K562 (cell line): ENCODE data around the gene NOSTRIN. TPM values are rescaled to one million over a fixed set of nuclear protein-coding genes. Genes with fewer than 3 reads are reported as not detected.

Source experiments
- DPF2 ChIP-seq: fragments of 450-650 bp; IDR thresholded peaks from 2 replicates; pipeline ENCODE4 v1.6.1; 2016
- HNRNPK ChIP-seq: fragments of 200-400 bp; formaldehyde crosslinking; IDR thresholded peaks from one replicate; pipeline ENCODE4 v1.6.1; 2018; ENCODE audit warnings: mild to moderate bottlenecking, low read depth, low read length; ENCODE audit not compliant: poor library complexity, severe bottlenecking
- IRF1 ChIP-seq: sonication (generic); formaldehyde crosslinking; IDR thresholded peaks from 2 replicates; pipeline ENCODE4 v1.8.0; 2022; ENCODE audit warnings: missing genetic modification reagents, mild to moderate bottlenecking, borderline replicate concordance
- LEF1 ChIP-seq: fragments of 450-650 bp; IDR thresholded peaks from 2 replicates; pipeline ENCODE4 v1.6.1; 2016; ENCODE audit warnings: mild to moderate bottlenecking
- MED1 ChIP-seq: sonication (generic); formaldehyde crosslinking; IDR thresholded peaks from 2 replicates; pipeline ENCODE4 v1.8.1; 2023; ENCODE audit warnings: missing genetic modification reagents, borderline replicate concordance
- MNT ChIP-seq, 2 experiments: fragments of 450-650 bp; conservative IDR thresholded peaks; 2 replicates each; pipeline ENCODE4 v1.6.1; 2017; ENCODE audit warnings: mild to moderate bottlenecking in 2 of 2, moderate library complexity in 2 of 2
- NCOR1 ChIP-seq: fragments of 450-650 bp; IDR thresholded peaks from 2 replicates; pipeline ENCODE4 v1.6.1; 2016; ENCODE audit warnings: mild to moderate bottlenecking, moderate library complexity
- SPI1 ChIP-seq: IDR thresholded peaks from 2 replicates; pipeline ENCODE4 v1.6.1; 2011; ENCODE audit warnings: low read depth, low read length, control low read depth, borderline replicate concordance
- ZBTB40 ChIP-seq, 2 experiments: fragments of 450-650 bp in 1 of 2; sonication (generic) in 1 of 2; formaldehyde crosslinking in 1 of 2; IDR thresholded peaks; 2 replicates each; pipeline versions ENCODE4 v1.7.1 to v1.9.0; 2016 to 2022; ENCODE audit warnings: inconsistent platforms in 1 of 2, mild to moderate bottlenecking in 1 of 2, missing genetic modification reagents in 1 of 2
- ZNF224 ChIP-seq: sonication (generic); formaldehyde crosslinking; IDR thresholded peaks from 2 replicates; pipeline ENCODE4 v1.8.0; 2022; ENCODE audit warnings: mild to moderate bottlenecking, missing genetic modification reagents
- ZNF668 ChIP-seq: fragments of 250-450 bp; sonication (Bioruptor Pico); IDR thresholded peaks from 2 replicates; pipeline ENCODE4 v1.8.0; 2022; ENCODE audit warnings: mild to moderate bottlenecking, inconsistent platforms
- polyA plus RNA-seq, 8 experiments: library from polyadenylated mRNA; depleted of rRNA in 4 of 8; stranded (reverse) in 5 of 8; unstranded in 3 of 8; fragments of >200 nt; fragmentation: Nextera tagmentation in 2 of 8; fragmentation: Illumina TruSeq in 1 of 8; extraction: Ambion mirVana in 2 of 8; extraction: Trizol in 1 of 8; gene quantifications; 2 replicates each; pipeline versions ENCODE4 v1.2.1 to v1.2.3, GENCODE V29; 2011 to 2014; ENCODE audit warnings: inconsistent platforms in 1 of 8, missing spikeins in 1 of 8
- total RNA-seq, 7 experiments: library from RNA; depleted of rRNA in 6 of 7; stranded (reverse); fragments of >200 nt in 6 of 7; fragmentation: Illumina TruSeq in 2 of 7; extraction: Trizol in 2 of 7; gene quantifications; 2 replicates each; pipeline versions ENCODE4 v1.2.1 to v1.2.3, GENCODE V29; 2011 to 2021; ENCODE audit warnings: low replicate concordance in 1 of 7
- TF ChIP-seq, protein P1 (sequence below): fragments of 200-400 bp; formaldehyde crosslinking; IDR thresholded peaks from 2 replicates; pipeline ENCODE4 v1.6.1; 2017; ENCODE audit warnings: mild to moderate bottlenecking, low read depth, low read length, moderate library complexity

The NOSTRIN gene
- total and polyA plus RNA-seq, 9 of the 15 experiments (the other 6 are each of a cell fraction or from before 2014, with no cell fraction given), result 26.7 to 82.9 (median 56.3) TPM

GRCh38 chr2:168802859-168803725, 655 bp downstream of the NOSTRIN start (continued):
- TF ChIP-seq ZBTB40 (IDR thresholded peaks at IDR 0.05) (no peak), ZBTB40 (CRISPR knock-in tag; IDR thresholded peaks at IDR 0.05) (no peak), LEF1 (no peak), MED1 (CRISPR knock-in tag) (no peak), ZNF224 (no peak), ZNF668 (CRISPR knock-in tag) (peak; percentile 70; the same call in 1 of the 2 replicates), SPI1 (no peak), MNT (conservative IDR thresholded peaks at IDR 0.05) (peak; percentile 17 to 43; a peak in 1 of 4 replicates), DPF2 (peak; percentile 88), NCOR1 (peak; percentile 72), HNRNPK (no peak), IRF1 (CRISPR knock-in tag) (no peak)
- TF ChIP-seq, protein P1, sequence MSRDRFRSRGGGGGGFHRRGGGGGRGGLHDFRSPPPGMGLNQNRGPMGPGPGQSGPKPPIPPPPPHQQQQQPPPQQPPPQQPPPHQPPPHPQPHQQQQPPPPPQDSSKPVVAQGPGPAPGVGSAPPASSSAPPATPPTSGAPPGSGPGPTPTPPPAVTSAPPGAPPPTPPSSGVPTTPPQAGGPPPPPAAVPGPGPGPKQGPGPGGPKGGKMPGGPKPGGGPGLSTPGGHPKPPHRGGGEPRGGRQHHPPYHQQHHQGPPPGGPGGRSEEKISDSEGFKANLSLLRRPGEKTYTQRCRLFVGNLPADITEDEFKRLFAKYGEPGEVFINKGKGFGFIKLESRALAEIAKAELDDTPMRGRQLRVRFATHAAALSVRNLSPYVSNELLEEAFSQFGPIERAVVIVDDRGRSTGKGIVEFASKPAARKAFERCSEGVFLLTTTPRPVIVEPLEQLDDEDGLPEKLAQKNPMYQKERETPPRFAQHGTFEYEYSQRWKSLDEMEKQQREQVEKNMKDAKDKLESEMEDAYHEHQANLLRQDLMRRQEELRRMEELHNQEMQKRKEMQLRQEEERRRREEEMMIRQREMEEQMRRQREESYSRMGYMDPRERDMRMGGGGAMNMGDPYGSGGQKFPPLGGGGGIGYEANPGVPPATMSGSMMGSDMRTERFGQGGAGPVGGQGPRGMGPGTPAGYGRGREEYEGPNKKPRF, result no peak
